Measurements from ENCODE around the gene CCDC85B.

DNA sequence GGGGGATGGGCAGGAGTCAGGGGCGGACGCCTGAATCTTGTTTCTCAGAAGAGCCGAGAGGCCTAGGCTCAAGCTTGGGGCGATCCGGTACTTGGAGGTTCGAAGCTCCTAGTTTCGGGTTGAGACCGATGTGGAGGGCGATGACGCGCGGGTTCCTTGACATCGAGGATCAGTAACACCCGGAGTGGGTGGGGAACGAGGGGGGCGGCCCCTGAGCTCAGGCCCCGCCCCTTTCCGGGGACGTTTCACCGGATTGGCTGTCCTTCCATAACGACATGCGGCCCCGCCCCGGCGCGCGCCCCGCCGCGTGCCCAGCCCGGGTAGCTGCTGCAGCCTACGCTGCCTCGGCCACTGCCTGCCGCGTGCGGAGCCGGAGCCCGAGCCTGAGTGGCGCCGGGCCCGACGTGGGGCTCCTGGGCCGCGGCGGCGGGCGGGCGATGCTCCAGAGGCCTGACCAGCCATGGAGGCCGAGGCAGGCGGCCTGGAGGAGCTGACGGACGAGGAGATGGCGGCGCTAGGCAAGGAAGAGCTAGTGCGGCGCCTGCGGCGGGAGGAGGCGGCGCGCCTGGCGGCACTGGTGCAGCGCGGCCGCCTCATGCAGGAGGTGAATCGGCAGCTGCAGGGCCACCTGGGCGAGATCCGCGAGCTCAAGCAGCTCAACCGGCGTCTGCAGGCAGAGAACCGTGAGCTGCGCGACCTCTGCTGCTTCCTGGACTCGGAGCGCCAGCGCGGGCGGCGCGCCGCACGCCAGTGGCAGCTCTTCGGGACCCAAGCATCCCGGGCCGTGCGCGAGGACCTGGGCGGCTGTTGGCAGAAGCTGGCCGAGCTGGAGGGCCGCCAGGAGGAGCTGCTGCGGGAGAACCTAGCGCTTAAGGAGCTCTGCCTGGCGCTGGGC is at the start of gene CCDC85B:
- TF ChIP-seq POLR2A (IDR thresholded peaks at IDR 0.05; ENCODE audit: low read depth) (peak; percentile 87), EP300 (IDR thresholded peaks at IDR 0.05) (no peak), POLR2AphosphoS5 (IDR thresholded peaks at IDR 0.05) (peak; percentile 94 to 99)
- TF ChIP-seq, protein P1, sequence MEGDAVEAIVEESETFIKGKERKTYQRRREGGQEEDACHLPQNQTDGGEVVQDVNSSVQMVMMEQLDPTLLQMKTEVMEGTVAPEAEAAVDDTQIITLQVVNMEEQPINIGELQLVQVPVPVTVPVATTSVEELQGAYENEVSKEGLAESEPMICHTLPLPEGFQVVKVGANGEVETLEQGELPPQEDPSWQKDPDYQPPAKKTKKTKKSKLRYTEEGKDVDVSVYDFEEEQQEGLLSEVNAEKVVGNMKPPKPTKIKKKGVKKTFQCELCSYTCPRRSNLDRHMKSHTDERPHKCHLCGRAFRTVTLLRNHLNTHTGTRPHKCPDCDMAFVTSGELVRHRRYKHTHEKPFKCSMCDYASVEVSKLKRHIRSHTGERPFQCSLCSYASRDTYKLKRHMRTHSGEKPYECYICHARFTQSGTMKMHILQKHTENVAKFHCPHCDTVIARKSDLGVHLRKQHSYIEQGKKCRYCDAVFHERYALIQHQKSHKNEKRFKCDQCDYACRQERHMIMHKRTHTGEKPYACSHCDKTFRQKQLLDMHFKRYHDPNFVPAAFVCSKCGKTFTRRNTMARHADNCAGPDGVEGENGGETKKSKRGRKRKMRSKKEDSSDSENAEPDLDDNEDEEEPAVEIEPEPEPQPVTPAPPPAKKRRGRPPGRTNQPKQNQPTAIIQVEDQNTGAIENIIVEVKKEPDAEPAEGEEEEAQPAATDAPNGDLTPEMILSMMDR (IDR thresholded peaks at IDR 0.05) = peak in 2 of 3 experiments; percentile 9 to 22

All from esophagus muscularis mucosa (tissue), 4 donors.